Tibial nerve (tissue), 4 donors: Measurements from ENCODE around the gene ZNF81.
"Not testable (repeated sequence)": the region's sequence is repeated elsewhere in the genome, so short reads cannot be mapped to it uniquely, and the experiment has no call there.

ENCODE experiments used
- EP300 ChIP-seq, 2 donors: sonication (generic); formaldehyde crosslinking; IDR thresholded peaks; one replicate each; pipeline ENCODE4 v1.6.1; 2017; ENCODE audit warnings: antibody characterized with exemption in 2 of 2, mild to moderate bottlenecking in 1 of 2
- POLR2A ChIP-seq, 2 donors: fragments of 450-650 bp; IDR thresholded peaks; one replicate each; pipeline ENCODE4 v1.6.1; 2017; ENCODE audit warnings: antibody characterized with exemption in 2 of 2, mild to moderate bottlenecking in 2 of 2, moderate library complexity in 2 of 2
- TF ChIP-seq, protein P1 (sequence below), 5 experiments: fragments of 200-600 bp in 3 of 5; fragments of 450-650 bp in 2 of 5; sonication (generic) in 3 of 5; IDR thresholded peaks; one replicate each; pipeline ENCODE4 v1.5.1; 2016 to 2019; ENCODE audit warnings: antibody characterized with exemption in 5 of 5, mild to moderate bottlenecking in 3 of 5, moderate library complexity in 2 of 5

DNA sequence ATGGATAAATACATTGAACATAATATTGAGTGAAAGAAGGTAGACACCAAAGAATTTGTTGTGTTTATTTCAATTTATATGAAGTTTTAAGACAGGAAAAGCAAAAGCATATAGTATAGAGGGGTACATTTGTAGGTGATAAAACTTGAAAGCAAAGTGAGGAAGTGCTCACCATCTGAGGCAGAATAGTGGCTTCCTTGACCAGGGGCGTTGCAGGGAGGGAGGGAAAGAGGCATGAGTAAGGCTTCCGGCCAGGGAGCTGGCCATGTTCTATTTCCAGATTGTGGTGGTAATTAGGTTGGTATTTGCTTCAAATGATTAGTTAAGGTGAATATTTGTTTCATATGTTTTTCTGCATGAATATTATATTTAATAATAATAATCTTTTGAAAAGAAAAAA is 13.7 kb downstream of the ZNF81 start:
- TF ChIP-seq, protein P1, sequence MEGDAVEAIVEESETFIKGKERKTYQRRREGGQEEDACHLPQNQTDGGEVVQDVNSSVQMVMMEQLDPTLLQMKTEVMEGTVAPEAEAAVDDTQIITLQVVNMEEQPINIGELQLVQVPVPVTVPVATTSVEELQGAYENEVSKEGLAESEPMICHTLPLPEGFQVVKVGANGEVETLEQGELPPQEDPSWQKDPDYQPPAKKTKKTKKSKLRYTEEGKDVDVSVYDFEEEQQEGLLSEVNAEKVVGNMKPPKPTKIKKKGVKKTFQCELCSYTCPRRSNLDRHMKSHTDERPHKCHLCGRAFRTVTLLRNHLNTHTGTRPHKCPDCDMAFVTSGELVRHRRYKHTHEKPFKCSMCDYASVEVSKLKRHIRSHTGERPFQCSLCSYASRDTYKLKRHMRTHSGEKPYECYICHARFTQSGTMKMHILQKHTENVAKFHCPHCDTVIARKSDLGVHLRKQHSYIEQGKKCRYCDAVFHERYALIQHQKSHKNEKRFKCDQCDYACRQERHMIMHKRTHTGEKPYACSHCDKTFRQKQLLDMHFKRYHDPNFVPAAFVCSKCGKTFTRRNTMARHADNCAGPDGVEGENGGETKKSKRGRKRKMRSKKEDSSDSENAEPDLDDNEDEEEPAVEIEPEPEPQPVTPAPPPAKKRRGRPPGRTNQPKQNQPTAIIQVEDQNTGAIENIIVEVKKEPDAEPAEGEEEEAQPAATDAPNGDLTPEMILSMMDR (IDR thresholded peaks at IDR 0.05), result not testable (repeated sequence)
- not testable (repeated sequence) for TF ChIP-seq POLR2A, EP300 (IDR thresholded peaks at IDR 0.05)
